T-helper 1 cell treated with Interleukin-12 subunit alpha and Interleukin-12 subunit beta and Interleukin-4 antibody, amounts not matched to agents 30 ng/mL and 1 ng/mL, for 36 hours (primary cell): ENCODE data around the gene PLCH2. TPM values are rescaled to one million over a fixed set of nuclear protein-coding genes. Genes with fewer than 3 reads are reported as not detected.

Source experiments
- intact Hi-C: fragments of 100-400 bp; cut with micrococcal nuclease; formaldehyde crosslinking; loops from one replicate; pipeline ENCODE4 v1.15.1; 2024
- total RNA-seq: library from RNA; stranded (reverse); gene quantifications from 2 replicates; pipeline ENCODE4 v1.2.3, GENCODE V29; 2022

PLCH2 gene
- total RNA-seq, 1 donor from 2014 or later = 14.0 TPM

- intact Hi-C loops = no loop called here
Measured at GRCh38 chr1:2475571-2475970, 518 bp upstream of the PLCH2 start.

GRCh38 chr1:2477309-2477708 lies 1.2 kb downstream of the PLCH2 start:
- intact Hi-C loops = no loop called here

GRCh38 chr1:2477791-2478499 lies 1.9 kb downstream of the PLCH2 start:
- intact Hi-C loops = no loop called here

- intact Hi-C loops = no loop called here
Measured at GRCh38 chr1:2479186-2479585, 3.1 kb downstream of the PLCH2 start.

- intact Hi-C loops = no loop called here
Measured at GRCh38 chr1:2479618-2480017, 3.5 kb downstream of the PLCH2 start.

GRCh38 chr1:2480236-2480985 lies 4.3 kb downstream of the PLCH2 start:
- intact Hi-C loops = no loop called here

GRCh38 chr1:2480986-2481364 lies 4.9 kb downstream of the PLCH2 start:
- intact Hi-C loops = no loop called here

- intact Hi-C loops = no loop called here
Measured at GRCh38 chr1:2481885-2482284, 5.8 kb downstream of the PLCH2 start.

GRCh38 chr1:2482588-2482987 lies 6.5 kb downstream of the PLCH2 start:
- intact Hi-C loops = no loop called here

- intact Hi-C loops = no loop called here
Measured at GRCh38 chr1:2483026-2483425, 6.9 kb downstream of the PLCH2 start.

GRCh38 chr1:2483970-2484369 lies 7.9 kb downstream of the PLCH2 start:
- intact Hi-C loops = no loop called here

- intact Hi-C loops = no loop called here
Measured at GRCh38 chr1:2486041-2486440, 10.0 kb downstream of the PLCH2 start.

GRCh38 chr1:2486558-2486957 lies 10.5 kb downstream of the PLCH2 start:
- intact Hi-C loops = no loop called here

GRCh38 chr1:2488688-2489087 lies 12.6 kb downstream of the PLCH2 start:
- intact Hi-C loops = no loop called here

GRCh38 chr1:2489615-2490014 lies 13.5 kb downstream of the PLCH2 start:
- intact Hi-C loops = no loop called here

GRCh38 chr1:2492091-2492490 lies 16.0 kb downstream of the PLCH2 start:
- intact Hi-C loops = no loop called here

- intact Hi-C loops = no loop called here
Measured at GRCh38 chr1:2493218-2493617, 17.1 kb downstream of the PLCH2 start.

GRCh38 chr1:2493691-2494322 lies 17.7 kb downstream of the PLCH2 start:
- intact Hi-C loops = no loop called here

GRCh38 chr1:2494323-2494693 lies 18.2 kb downstream of the PLCH2 start:
- intact Hi-C loops = no loop called here

- intact Hi-C loops = no loop called here
Measured at GRCh38 chr1:2495026-2495425, 18.9 kb downstream of the PLCH2 start.

- intact Hi-C loops = no loop called here
Measured at GRCh38 chr1:2495546-2495945, 19.5 kb downstream of the PLCH2 start.

GRCh38 chr1:2496087-2496622 lies 20.1 kb downstream of the PLCH2 start:
- intact Hi-C loops = no loop called here
